Activated naive CD4-positive, alpha-beta T cell treated with anti-CD3 and anti-CD28 coated beads, Interleukin-2, amount 10 ng/mL, durations not matched to agents 7 days and 5 days (primary cell): Measurements from ENCODE around the gene XRN1.
"Not testable (repeated sequence)": the region's sequence is repeated elsewhere in the genome, so short reads cannot be mapped to it uniquely, and the experiment has no call there.

ENCODE experiments used
- CTCF ChIA-PET: fragments of 350-600 bp; sonication (Branson Sonifier 250); formaldehyde crosslinking; loops from one replicate; lab custom pipeline; 2021; ENCODE audit warnings: antibody characterized with exemption; lab: Charles Lee
- DNase-seq: peaks from one replicate; pipeline ENCODE4 v3.0.0-alpha.2; 2020
- H3K27ac Mint-ChIP-seq: one replicate; pipeline ENCODE4 v1.8.0; 2021; ENCODE audit warnings: mild to moderate bottlenecking, moderate library complexity, mixed read lengths
- H3K27me3 Mint-ChIP-seq: one replicate; pipeline ENCODE4 v1.8.0; 2021; ENCODE audit warnings: mild to moderate bottlenecking, mixed read lengths
- H3K36me3 Mint-ChIP-seq: one replicate; pipeline ENCODE4 v1.8.0; 2021; ENCODE audit warnings: mixed read lengths
- H3K4me1 Mint-ChIP-seq: one replicate; pipeline ENCODE4 v1.8.0; 2021; ENCODE audit warnings: mixed read lengths
- H3K4me3 Mint-ChIP-seq: one replicate; pipeline ENCODE4 v1.8.0; 2021; ENCODE audit warnings: mild to moderate bottlenecking, moderate library complexity, mixed read lengths
- H3K9me3 Mint-ChIP-seq: one replicate; pipeline ENCODE4 v1.8.0; 2021; ENCODE audit warnings: mixed read lengths

The XRN1 gene

DNA sequence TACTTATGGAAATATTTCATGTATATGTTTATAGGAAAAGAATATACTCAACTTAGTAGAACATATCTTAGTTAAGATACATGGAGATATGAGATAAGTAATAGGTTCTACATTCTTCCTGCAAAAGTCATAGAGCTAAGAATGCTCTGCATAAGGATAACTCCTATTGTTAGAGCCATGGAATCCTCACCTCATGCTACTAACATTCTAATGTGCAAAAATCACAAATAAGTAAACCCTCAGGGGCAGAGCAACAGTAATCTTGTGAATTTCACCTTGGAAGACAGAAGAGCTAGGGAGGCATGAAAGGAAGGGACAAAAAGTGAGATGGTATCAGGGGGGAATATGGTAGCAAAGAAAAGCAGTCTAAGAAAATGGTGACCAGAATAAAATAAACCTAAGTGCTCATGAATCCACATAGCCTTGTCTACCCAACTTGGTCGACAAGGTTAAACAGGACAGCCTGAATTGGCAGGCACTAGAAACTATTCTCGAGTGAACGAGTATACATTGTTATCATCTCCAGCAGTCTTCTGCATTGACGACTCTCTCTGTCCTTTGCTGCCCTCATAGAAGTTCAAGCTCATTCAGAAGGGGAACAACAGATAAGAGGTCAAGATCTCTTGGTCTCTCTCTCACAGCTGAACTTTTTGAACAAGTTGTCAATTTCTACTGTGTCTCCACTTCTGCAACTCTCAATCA lies 52.8 kb downstream of the XRN1 start:
- CTCF ChIA-PET = no interaction called here
- H3K4me3 Mint-ChIP-seq = no peak overlapping the region
- H3K36me3 Mint-ChIP-seq = peaks cover 32% of the 10 kb centered on the region
- no peak overlapping the region for H3K27ac Mint-ChIP-seq
- no peaks in the 10 kb centered on the region for H3K4me1 Mint-ChIP-seq
- no peaks in the 10 kb centered on the region for H3K9me3 Mint-ChIP-seq
- no peaks in the 10 kb centered on the region for H3K27me3 Mint-ChIP-seq
- no peak for DNase-seq

DNA sequence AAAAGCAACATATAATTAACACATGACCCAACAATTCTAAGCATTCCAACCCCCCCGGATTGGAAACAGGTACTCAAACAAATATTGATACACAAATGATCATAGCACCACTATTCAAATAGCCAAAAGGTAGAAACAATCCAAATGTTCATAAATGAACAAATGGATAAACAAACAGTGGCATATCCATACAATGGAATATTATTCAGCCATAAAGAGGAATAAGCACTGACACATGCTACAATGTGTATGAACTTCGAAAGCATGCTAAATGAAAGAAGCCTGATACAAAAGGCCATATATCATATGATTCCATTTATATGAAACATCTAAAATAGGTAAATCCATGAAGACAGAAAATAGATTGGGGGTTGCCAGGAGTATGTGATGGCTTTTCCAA lies 62.8 kb downstream of the XRN1 start:
- no peak overlapping the region for H3K4me3 Mint-ChIP-seq
- H3K27ac Mint-ChIP-seq = no peak overlapping the region
- no peaks in the 10 kb centered on the region for H3K4me1 Mint-ChIP-seq
- H3K9me3 Mint-ChIP-seq = no peaks in the 10 kb centered on the region
- CTCF ChIA-PET = interaction anchor here (1.2 kb wide), 1 partner anchor 42 kb away, joined by 3 read pairs; no protein-coding TSS in a partner anchor
- H3K36me3 Mint-ChIP-seq = peaks cover 52% of the 10 kb centered on the region
- DNase-seq = no peak
- no peaks in the 10 kb centered on the region for H3K27me3 Mint-ChIP-seq

- Mint-ChIP-seq H3K36me3 (peaks cover 49% of the 10 kb centered on the region), H3K27me3 (no peaks in the 10 kb centered on the region), H3K9me3 (no peaks in the 10 kb centered on the region), H3K27ac (no peak overlapping the region), H3K4me1 (no peaks in the 10 kb centered on the region), H3K4me3 (no peak overlapping the region)
- no peak for DNase-seq
- CTCF ChIA-PET = no interaction called here
Observed at GRCh38 chr3:142374687-142375086, 73.2 kb downstream of the XRN1 start.

GRCh38 chr3:142369576-142369975 lies 78.3 kb downstream of the XRN1 start:
- DNase-seq, H3K27me3 Mint-ChIP-seq, H3K27ac Mint-ChIP-seq, CTCF ChIA-PET, H3K4me1 Mint-ChIP-seq, H3K4me3 Mint-ChIP-seq, H3K9me3 Mint-ChIP-seq: not testable (repeated sequence)
- peaks cover 35% of the 10 kb centered on the region for H3K36me3 Mint-ChIP-seq

DNA sequence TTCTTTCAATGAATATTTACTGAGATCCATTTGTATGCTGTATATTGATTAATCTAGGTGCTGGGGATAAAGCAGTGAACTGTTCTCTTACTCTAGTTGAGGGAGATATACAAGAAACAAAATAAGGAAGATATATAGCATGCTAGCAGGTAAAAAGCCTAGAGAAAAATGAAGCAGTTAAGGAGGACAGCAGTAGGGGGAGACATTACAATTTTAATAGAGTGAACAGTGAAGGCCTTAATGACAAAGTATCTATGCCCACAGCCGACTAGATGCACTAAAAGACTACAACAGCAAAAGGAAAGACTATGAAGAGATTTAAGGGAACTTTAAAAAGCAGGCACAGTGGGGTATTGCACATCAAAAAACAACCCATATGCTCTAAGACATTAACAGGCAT lies 81.4 kb downstream of the XRN1 start:
- CTCF ChIA-PET = interaction anchor here (0.7 kb wide), 1 partner anchor 11 kb away, joined by 3 read pairs; no protein-coding TSS in a partner anchor

GRCh38 chr3:142363936-142364467 lies 83.8 kb downstream of the XRN1 start:
- no peaks in the 10 kb centered on the region for H3K4me1 Mint-ChIP-seq
- peaks cover 36% of the 10 kb centered on the region for H3K36me3 Mint-ChIP-seq
- no peak overlapping the region for H3K27ac Mint-ChIP-seq
- no peaks in the 10 kb centered on the region for H3K9me3 Mint-ChIP-seq
- no peak for DNase-seq
- H3K4me3 Mint-ChIP-seq = no peak overlapping the region
- CTCF ChIA-PET = no interaction called here
- no peaks in the 10 kb centered on the region for H3K27me3 Mint-ChIP-seq

More for the DNA sequence above, 81.4 kb downstream of the XRN1 start:
- Mint-ChIP-seq H3K9me3 (no peaks in the 10 kb centered on the region), H3K4me3 (no peak overlapping the region), H3K27ac (no peak overlapping the region), H3K36me3 (peaks cover 29% of the 10 kb centered on the region), H3K27me3 (no peaks in the 10 kb centered on the region), H3K4me1 (no peaks in the 10 kb centered on the region)
- DNase-seq = no peak

DNA sequence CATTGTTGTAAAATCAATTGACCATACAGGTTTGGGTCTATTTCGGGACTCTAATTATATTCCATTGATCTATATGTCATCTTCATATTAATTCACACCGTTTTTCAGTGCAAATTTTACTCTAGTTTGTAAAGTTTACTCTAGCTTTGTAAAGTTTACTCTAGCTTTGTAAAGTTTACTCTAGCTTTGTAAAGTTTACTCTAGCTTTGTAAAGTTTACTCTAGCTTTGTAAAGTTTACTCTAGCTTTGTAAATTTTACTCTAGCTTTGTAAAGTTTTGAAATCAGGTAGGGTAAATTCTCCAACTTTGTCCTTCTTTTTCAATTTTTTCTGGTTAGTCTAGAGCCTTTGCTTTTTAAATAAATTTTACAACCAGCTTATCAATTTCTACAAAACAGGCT lies 84.4 kb downstream of the XRN1 start:
- H3K27ac Mint-ChIP-seq, H3K9me3 Mint-ChIP-seq, H3K4me3 Mint-ChIP-seq, H3K4me1 Mint-ChIP-seq, DNase-seq, CTCF ChIA-PET, H3K27me3 Mint-ChIP-seq: not testable (repeated sequence)
- peaks cover 35% of the 10 kb centered on the region for H3K36me3 Mint-ChIP-seq

DNA sequence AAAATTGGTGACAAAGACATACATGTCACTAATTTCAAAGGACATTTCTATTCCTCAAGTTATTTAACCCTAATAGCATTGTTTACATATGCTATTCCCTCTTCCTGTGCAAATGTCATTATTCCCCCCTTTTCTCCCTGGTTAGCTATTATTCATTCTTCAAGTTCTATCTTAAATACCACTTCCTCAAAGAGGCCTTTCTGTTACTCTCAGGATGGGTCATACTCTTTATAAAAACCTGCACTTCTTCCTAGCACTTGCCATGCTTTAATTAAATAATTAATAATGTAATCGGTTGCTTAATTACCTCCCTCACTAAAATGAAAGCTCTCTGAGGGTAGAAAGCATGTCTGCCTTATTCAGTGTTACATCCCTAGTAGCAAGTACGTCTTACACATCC lies 88.5 kb downstream of the XRN1 start:
- no peak overlapping the region for H3K27ac Mint-ChIP-seq
- H3K4me1 Mint-ChIP-seq = no peaks in the 10 kb centered on the region
- H3K27me3 Mint-ChIP-seq = no peaks in the 10 kb centered on the region
- no peak for DNase-seq
- no peaks in the 10 kb centered on the region for H3K9me3 Mint-ChIP-seq
- peaks cover 50% of the 10 kb centered on the region for H3K36me3 Mint-ChIP-seq
- no peak overlapping the region for H3K4me3 Mint-ChIP-seq
- CTCF ChIA-PET = interaction anchor here (0.8 kb wide), 1 partner anchor 12 kb away, joined by 3 read pairs; no protein-coding TSS in a partner anchor

- Mint-ChIP-seq H3K9me3 (no peaks in the 10 kb centered on the region), H3K27ac (no peak overlapping the region), H3K27me3 (no peaks in the 10 kb centered on the region), H3K4me1 (no peaks in the 10 kb centered on the region), H3K36me3 (peaks cover 58% of the 10 kb centered on the region), H3K4me3 (no peak overlapping the region)
- DNase-seq = no peak
- CTCF ChIA-PET = no interaction called here
Observed at GRCh38 chr3:142356818-142357217, 91.0 kb downstream of the XRN1 start.

DNA sequence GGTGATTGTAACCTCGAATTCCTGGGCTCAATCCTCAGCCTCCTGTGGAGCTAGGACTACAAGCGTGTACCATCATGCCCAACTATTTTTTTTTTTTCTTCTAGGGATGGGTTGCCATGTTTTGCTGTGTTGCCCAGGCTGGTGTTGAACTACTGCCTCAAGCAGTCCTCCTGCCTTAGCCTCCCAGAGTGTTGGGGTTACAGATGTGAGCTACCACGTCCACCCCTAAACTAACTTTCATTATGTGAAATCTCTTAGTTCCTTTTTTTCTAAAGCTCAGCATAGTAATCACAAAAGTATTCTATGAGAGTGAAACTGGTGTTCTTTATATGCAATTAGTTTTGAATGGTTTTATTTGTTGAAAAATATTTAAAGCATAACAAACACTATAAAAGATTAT lies 92.1 kb downstream of the XRN1 start:
- no peaks in the 10 kb centered on the region for H3K4me1 Mint-ChIP-seq
- peaks cover 53% of the 10 kb centered on the region for H3K36me3 Mint-ChIP-seq
- no peak overlapping the region for H3K4me3 Mint-ChIP-seq
- no peak overlapping the region for H3K27ac Mint-ChIP-seq
- CTCF ChIA-PET = interaction anchor here (0.6 kb wide), 1 partner anchor 280 kb away, joined by 4 read pairs; no protein-coding TSS in a partner anchor
- no peak for DNase-seq
- no peaks in the 10 kb centered on the region for H3K27me3 Mint-ChIP-seq
- no peaks in the 10 kb centered on the region for H3K9me3 Mint-ChIP-seq

- no peak for DNase-seq
- CTCF ChIA-PET = no interaction called here
- H3K27ac Mint-ChIP-seq = no peak overlapping the region
- no peaks in the 10 kb centered on the region for H3K27me3 Mint-ChIP-seq
- H3K9me3 Mint-ChIP-seq = no peaks in the 10 kb centered on the region
- H3K4me1 Mint-ChIP-seq = no peaks in the 10 kb centered on the region
- H3K36me3 Mint-ChIP-seq = peaks cover 49% of the 10 kb centered on the region
- no peak overlapping the region for H3K4me3 Mint-ChIP-seq
Observed at GRCh38 chr3:142354076-142354475, 93.8 kb downstream of the XRN1 start.

DNA sequence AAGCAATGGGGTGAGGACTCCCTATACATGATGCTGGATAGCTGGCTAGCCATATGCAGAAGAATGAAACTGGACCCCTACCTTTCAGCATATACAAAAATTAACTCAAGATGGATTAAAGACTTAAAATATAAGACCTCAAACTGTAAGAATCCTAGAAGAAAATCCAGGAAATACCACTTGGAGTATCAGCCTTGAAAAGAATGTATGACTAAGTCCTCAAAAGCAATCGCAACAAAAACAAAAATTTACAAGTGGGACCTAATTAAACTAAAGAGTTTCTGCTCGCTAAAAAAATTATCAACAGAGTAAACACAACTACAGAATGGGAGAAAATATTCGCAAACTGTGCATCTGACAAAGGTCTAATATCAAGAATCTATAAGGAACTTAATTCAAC lies 94.3 kb downstream of the XRN1 start:
- Mint-ChIP-seq H3K4me1 (no peaks in the 10 kb centered on the region), H3K27me3 (no peaks in the 10 kb centered on the region), H3K36me3 (peaks cover 52% of the 10 kb centered on the region), H3K27ac (no peak overlapping the region), H3K4me3 (no peak overlapping the region), H3K9me3 (no peaks in the 10 kb centered on the region)
- CTCF ChIA-PET = no interaction called here
- no peak for DNase-seq

DNA sequence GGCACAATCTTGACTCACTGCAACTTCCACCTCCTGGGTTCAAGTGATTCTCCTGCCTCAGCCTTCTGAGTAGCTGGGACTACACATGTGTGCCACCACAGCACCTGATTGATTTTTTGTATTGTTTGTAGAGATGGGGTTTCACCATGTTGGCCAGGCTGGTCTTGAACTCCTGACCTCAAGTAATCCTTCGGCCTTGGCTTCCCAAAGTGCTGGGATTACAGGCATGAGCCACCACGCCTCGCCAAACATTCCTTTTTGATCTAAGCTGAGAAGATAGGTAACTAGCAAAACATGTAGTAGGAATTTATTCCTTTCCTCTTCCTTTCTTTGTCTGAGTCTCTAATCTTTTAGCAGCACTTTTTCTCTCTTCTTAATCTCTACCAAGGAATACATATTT lies 95.1 kb downstream of the XRN1 start:
- H3K4me1 Mint-ChIP-seq, H3K27me3 Mint-ChIP-seq, CTCF ChIA-PET, H3K4me3 Mint-ChIP-seq, H3K27ac Mint-ChIP-seq, DNase-seq, H3K9me3 Mint-ChIP-seq: not testable (repeated sequence)
- peaks cover 50% of the 10 kb centered on the region for H3K36me3 Mint-ChIP-seq

DNA sequence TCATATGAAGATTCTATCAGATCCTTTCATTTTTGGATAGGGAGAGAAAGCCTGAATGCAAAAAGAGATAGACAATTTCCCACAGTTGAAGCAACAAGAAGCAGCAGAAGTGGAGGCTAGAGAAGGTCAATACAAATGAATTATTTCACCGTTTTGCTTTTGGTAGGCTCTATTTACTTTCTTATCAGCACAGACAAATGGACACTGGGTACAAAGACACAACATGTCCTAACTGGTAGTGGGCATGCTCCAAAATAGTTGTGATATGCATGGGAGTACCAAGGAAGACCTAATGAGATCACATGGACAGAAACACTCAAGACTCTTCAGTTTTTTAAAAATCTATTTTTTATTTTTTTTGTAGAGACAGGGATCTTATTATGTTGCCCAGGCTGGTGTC lies 99.4 kb downstream of the XRN1 start:
- Mint-ChIP-seq H3K27me3 (no peaks in the 10 kb centered on the region), H3K4me3 (no peak overlapping the region), H3K9me3 (no peaks in the 10 kb centered on the region), H3K27ac (no peak overlapping the region), H3K4me1 (no peaks in the 10 kb centered on the region), H3K36me3 (peaks cover 50% of the 10 kb centered on the region)
- CTCF ChIA-PET = no interaction called here
- DNase-seq = no peak

DNA sequence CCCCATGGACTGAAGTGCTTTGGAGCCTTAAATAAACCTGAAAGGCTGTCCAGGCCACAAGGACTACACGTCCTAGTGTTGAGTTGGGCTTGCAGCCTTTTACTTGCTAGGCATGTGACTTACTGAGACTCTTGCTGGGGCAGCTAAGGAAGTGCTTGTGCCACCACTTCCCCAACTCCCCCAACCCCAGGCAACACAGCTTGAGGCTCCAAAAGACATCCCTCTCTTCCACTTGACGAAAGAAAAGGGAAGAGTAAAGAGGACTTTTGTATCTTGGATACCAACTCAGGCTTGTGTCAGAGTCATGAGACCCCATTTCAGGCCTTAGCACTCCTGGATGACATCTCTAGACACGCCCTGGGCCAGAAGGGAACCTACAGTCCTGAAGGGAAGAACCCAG lies 109.8 kb downstream of the XRN1 start:
- Mint-ChIP-seq H3K27me3 (no peaks in the 10 kb centered on the region), H3K4me3 (no peak overlapping the region), H3K4me1 (no peaks in the 10 kb centered on the region), H3K9me3 (peaks cover 20% of the 10 kb centered on the region), H3K36me3 (peaks cover 67% of the 10 kb centered on the region), H3K27ac (no peak overlapping the region)
- CTCF ChIA-PET = no interaction called here
- no peak for DNase-seq
